Astrocyte (in vitro differentiated cells and primary cell): Measurements from ENCODE around the gene PELI2. TPM values are rescaled to one million over a fixed set of nuclear protein-coding genes. Genes with fewer than 3 reads are reported as not detected.
A peak's percentile ranks its signal among the peaks of the same experiment; 100 is the strongest.

Experiments used
- DNase-seq: peaks from one replicate; pipeline ENCODE4 v3.0.0-alpha.2; 2010; ENCODE audit warnings: low read depth
- FAIRE-seq: peaks from 2 replicates; lab custom pipeline; 2011; peaks lifted over from hg19 to GRCh38; lab: Jason Lieb, UNC
- H2AFZ ChIP-seq: 2 replicates; pipeline ENCODE4 v1.6.0; 2012; ENCODE audit warnings: low read depth, low read length, inconsistent platforms
- H3K27ac ChIP-seq: 2 replicates; pipeline ENCODE4 v1.5.1; 2011; ENCODE audit warnings: low read depth, low read length, inconsistent platforms
- H3K27me3 ChIP-seq: 2 replicates; pipeline ENCODE4 v1.6.0; 2011; ENCODE audit warnings: low read length, inconsistent platforms; ENCODE audit not compliant: insufficient read depth
- H3K36me3 ChIP-seq: 2 replicates; pipeline ENCODE4 v1.5.1; 2011; ENCODE audit warnings: low read length, inconsistent platforms; ENCODE audit not compliant: insufficient read depth
- H3K4me1 ChIP-seq: 2 replicates; pipeline ENCODE4 v1.5.1; 2011; ENCODE audit warnings: low read length, inconsistent platforms; ENCODE audit not compliant: insufficient read depth
- H3K4me2 ChIP-seq: 2 replicates; pipeline ENCODE4 v1.6.0; 2012; ENCODE audit warnings: low read length, inconsistent platforms
- H3K4me3 ChIP-seq: 2 replicates; pipeline ENCODE4 v1.5.1; 2011; ENCODE audit warnings: low read depth, mild to moderate bottlenecking, low read length, inconsistent platforms; ENCODE audit not compliant: insufficient read depth
- H3K79me2 ChIP-seq: 2 replicates; pipeline ENCODE4 v1.6.0; 2012; ENCODE audit warnings: mild to moderate bottlenecking, low read length, inconsistent platforms; ENCODE audit not compliant: insufficient read depth
- H3K9ac ChIP-seq: 2 replicates; pipeline ENCODE4 v1.6.0; 2012; ENCODE audit warnings: mild to moderate bottlenecking, low read length, inconsistent platforms
- H3K9me3 ChIP-seq: 2 replicates; pipeline ENCODE4 v1.5.1; 2012; ENCODE audit warnings: low read depth, mild to moderate bottlenecking, low read length, inconsistent platforms; ENCODE audit not compliant: insufficient read depth
- H4K20me1 ChIP-seq: 2 replicates; pipeline ENCODE4 v1.6.0; 2012; ENCODE audit warnings: low read length, inconsistent platforms; ENCODE audit not compliant: insufficient read depth
- H3K27ac Mint-ChIP-seq: one replicate; pipeline ENCODE4 v1.8.0; 2021; ENCODE audit warnings: mild to moderate bottlenecking, mixed read lengths; ENCODE audit not compliant: unreplicated experiment
- H3K27me3 Mint-ChIP-seq: one replicate; pipeline ENCODE4 v1.8.0; 2021; ENCODE audit warnings: low read depth, mixed read lengths; ENCODE audit not compliant: unreplicated experiment
- H3K36me3 Mint-ChIP-seq: one replicate; pipeline ENCODE4 v1.8.0; 2021; ENCODE audit warnings: low read depth, mixed read lengths; ENCODE audit not compliant: unreplicated experiment
- H3K4me1 Mint-ChIP-seq: one replicate; pipeline ENCODE4 v1.8.0; 2021; ENCODE audit warnings: low read depth, mixed read lengths; ENCODE audit not compliant: unreplicated experiment
- H3K4me3 Mint-ChIP-seq: one replicate; pipeline ENCODE4 v1.8.0; 2021; ENCODE audit warnings: mild to moderate bottlenecking, moderate library complexity, mixed read lengths; ENCODE audit not compliant: unreplicated experiment
- H3K9me3 Mint-ChIP-seq: one replicate; pipeline ENCODE4 v1.8.0; 2021; ENCODE audit warnings: mild to moderate bottlenecking, mixed read lengths; ENCODE audit not compliant: unreplicated experiment
- EZH2 ChIP-seq: IDR thresholded peaks from 2 replicates; pipeline ENCODE4 v1.6.1; 2012; ENCODE audit warnings: mild to moderate bottlenecking, low read length, inconsistent platforms; ENCODE audit not compliant: insufficient read depth
- total RNA-seq: library from RNA; stranded (reverse); gene quantifications from 2 replicates; pipeline ENCODE4 v1.2.1, GENCODE V29; 2021
- TF ChIP-seq, protein P1 (sequence below): IDR thresholded peaks from 2 replicates; pipeline ENCODE4 v1.5.1; 2011; ENCODE audit warnings: low read depth, mild to moderate bottlenecking, inconsistent platforms, low read length, moderate library complexity; ENCODE audit not compliant: insufficient read depth

The PELI2 gene
- total RNA-seq, 1 donor from 2014 or later, result 5.3 TPM

GRCh38 chr14:56085471-56085870, 32.7 kb upstream of the PELI2 start:
- H3K36me3 Mint-ChIP-seq, result no peaks in the 10 kb centered on the region
- Histone ChIP-seq H3K4me3 (no peak overlapping the region), H3K79me2 (no peaks in the 10 kb centered on the region), H4K20me1 (no peaks in the 10 kb centered on the region), H2AFZ (no peak overlapping the region), H3K9ac (no peak overlapping the region), H3K27ac (no peak overlapping the region), H3K36me3 (no peaks in the 10 kb centered on the region), H3K27me3 (peaks cover 14% of the 10 kb centered on the region), H3K4me1 (no peaks in the 10 kb centered on the region), H3K9me3 (no peaks in the 10 kb centered on the region), H3K4me2 (no peak overlapping the region)
- H3K27me3 Mint-ChIP-seq, result peaks cover 26% of the 10 kb centered on the region
- FAIRE-seq (no peak), DNase-seq (no peak)
- TF ChIP-seq, protein P1, sequence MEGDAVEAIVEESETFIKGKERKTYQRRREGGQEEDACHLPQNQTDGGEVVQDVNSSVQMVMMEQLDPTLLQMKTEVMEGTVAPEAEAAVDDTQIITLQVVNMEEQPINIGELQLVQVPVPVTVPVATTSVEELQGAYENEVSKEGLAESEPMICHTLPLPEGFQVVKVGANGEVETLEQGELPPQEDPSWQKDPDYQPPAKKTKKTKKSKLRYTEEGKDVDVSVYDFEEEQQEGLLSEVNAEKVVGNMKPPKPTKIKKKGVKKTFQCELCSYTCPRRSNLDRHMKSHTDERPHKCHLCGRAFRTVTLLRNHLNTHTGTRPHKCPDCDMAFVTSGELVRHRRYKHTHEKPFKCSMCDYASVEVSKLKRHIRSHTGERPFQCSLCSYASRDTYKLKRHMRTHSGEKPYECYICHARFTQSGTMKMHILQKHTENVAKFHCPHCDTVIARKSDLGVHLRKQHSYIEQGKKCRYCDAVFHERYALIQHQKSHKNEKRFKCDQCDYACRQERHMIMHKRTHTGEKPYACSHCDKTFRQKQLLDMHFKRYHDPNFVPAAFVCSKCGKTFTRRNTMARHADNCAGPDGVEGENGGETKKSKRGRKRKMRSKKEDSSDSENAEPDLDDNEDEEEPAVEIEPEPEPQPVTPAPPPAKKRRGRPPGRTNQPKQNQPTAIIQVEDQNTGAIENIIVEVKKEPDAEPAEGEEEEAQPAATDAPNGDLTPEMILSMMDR, result no peak
- TF ChIP-seq EZH2, result no peak
- peaks cover 7% of the 10 kb centered on the region for H3K9me3 Mint-ChIP-seq
- H3K27ac Mint-ChIP-seq, result no peak overlapping the region
- H3K4me1 Mint-ChIP-seq, result peaks cover 9% of the 10 kb centered on the region
- H3K4me3 Mint-ChIP-seq, result no peak overlapping the region

- Histone ChIP-seq H4K20me1 (no peaks in the 10 kb centered on the region), H3K4me2 (no peak overlapping the region), H3K4me1 (no peaks in the 10 kb centered on the region), H3K79me2 (no peaks in the 10 kb centered on the region), H2AFZ (no peak overlapping the region), H3K9me3 (no peaks in the 10 kb centered on the region), H3K27me3 (peaks cover 14% of the 10 kb centered on the region), H3K27ac (no peak overlapping the region), H3K36me3 (no peaks in the 10 kb centered on the region), H3K9ac (no peak overlapping the region), H3K4me3 (no peak overlapping the region)
- no peak overlapping the region for H3K4me3 Mint-ChIP-seq
- no peak overlapping the region for H3K27ac Mint-ChIP-seq
- H3K27me3 Mint-ChIP-seq, result peaks cover 24% of the 10 kb centered on the region
- FAIRE-seq, result no peak
- no peak for TF ChIP-seq EZH2
- TF ChIP-seq, protein P1, result no peak
- peaks cover 6% of the 10 kb centered on the region for H3K9me3 Mint-ChIP-seq
- no peaks in the 10 kb centered on the region for H3K36me3 Mint-ChIP-seq
- DNase-seq, result peak; percentile 71
- peaks cover 4% of the 10 kb centered on the region for H3K4me1 Mint-ChIP-seq
Measured at GRCh38 chr14:56087671-56088471, 30.3 kb upstream of the PELI2 start.

GRCh38 chr14:56088941-56089340, 29.3 kb upstream of the PELI2 start:
- peaks cover 2% of the 10 kb centered on the region for H3K9me3 Mint-ChIP-seq
- H3K9ac ChIP-seq, result no peak overlapping the region
- no peaks in the 10 kb centered on the region for H3K9me3 ChIP-seq
- no peak overlapping the region for H3K4me3 ChIP-seq
- H3K27ac Mint-ChIP-seq, result no peak overlapping the region
- H3K4me1 Mint-ChIP-seq, result peaks cover 4% of the 10 kb centered on the region
- no peaks in the 10 kb centered on the region for H4K20me1 ChIP-seq
- no peak for DNase-seq
- TF ChIP-seq EZH2, result no peak
- TF ChIP-seq, protein P1, result no peak
- no peaks in the 10 kb centered on the region for H3K4me1 ChIP-seq
- H3K36me3 Mint-ChIP-seq, result no peaks in the 10 kb centered on the region
- H3K79me2 ChIP-seq, result no peaks in the 10 kb centered on the region
- no peaks in the 10 kb centered on the region for H3K36me3 ChIP-seq
- H3K4me3 Mint-ChIP-seq, result no peak overlapping the region
- H3K27ac ChIP-seq, result no peak overlapping the region
- no peak for FAIRE-seq
- H3K4me2 ChIP-seq, result no peak overlapping the region
- peaks cover 15% of the 10 kb centered on the region for H3K27me3 ChIP-seq
- no peak overlapping the region for H2AFZ ChIP-seq
- H3K27me3 Mint-ChIP-seq, result peaks cover 18% of the 10 kb centered on the region
